CD14-positive monocyte (primary cell): ENCODE measurements around the gene TM4SF1. TPM values are rescaled to one million over a fixed set of nuclear protein-coding genes. Genes with fewer than 3 reads are reported as not detected.

Source experiments
- DNase-seq, 3 donors: peaks; one replicate each; pipeline ENCODE4 v3.0.0-alpha.2; 2011 to 2022
- H2AFZ ChIP-seq: 2 replicates; pipeline ENCODE4 v1.6.0; 2012; ENCODE audit warnings: mild to moderate bottlenecking, low read depth, low read length, inconsistent platforms; ENCODE audit not compliant: insufficient read depth, poor library complexity, severe bottlenecking
- H3K27ac ChIP-seq, 2 donors: 1 replicate in 1 of 2; 2 replicates in 1 of 2; pipeline ENCODE4 v1.5.1; 2012 to 2013; ENCODE audit warnings: low read length in 2 of 2, control low read depth in 1 of 2, inconsistent platforms in 1 of 2, low read depth in 1 of 2, mild to moderate bottlenecking in 1 of 2
- H3K27me3 ChIP-seq, 2 donors: one replicate each; pipeline versions ENCODE4 v1.6.0 to v1.6.1; 2011 to 2013; ENCODE audit warnings: low read length in 2 of 2; ENCODE audit not compliant: control insufficient read depth in 2 of 2, insufficient read depth in 2 of 2
- H3K36me3 ChIP-seq, 2 donors: replicated peaks in 1 of 2; 1 replicate in 1 of 2; 2 replicates in 1 of 2; pipeline versions ENCODE4 v1.5.1 to v1.6.1; 2012 to 2013; ENCODE audit warnings: low read length in 2 of 2, control low read depth in 1 of 2, inconsistent platforms in 1 of 2, mild to moderate bottlenecking in 1 of 2; ENCODE audit not compliant: insufficient read depth in 2 of 2, control insufficient read depth in 1 of 2
- H3K4me1 ChIP-seq, 2 donors: 1 replicate in 1 of 2; 2 replicates in 1 of 2; pipeline versions ENCODE4 v1.5.1 to v1.6.1; 2012 to 2013; ENCODE audit warnings: low read length in 2 of 2, control low read depth in 1 of 2, inconsistent platforms in 1 of 2, mild to moderate bottlenecking in 1 of 2, moderate library complexity in 1 of 2; ENCODE audit not compliant: insufficient read depth in 2 of 2, control insufficient read depth in 1 of 2
- H3K4me2 ChIP-seq: replicated peaks from 2 replicates; pipeline ENCODE3; 2012; ENCODE audit warnings: low read length, moderate library complexity, mild to moderate bottlenecking; ENCODE audit not compliant: poor library complexity, severe bottlenecking; ENCODE audit errors: extremely low read depth
- H3K4me3 ChIP-seq, 3 experiments: fragments of 200-600 bp in 1 of 3; sonication (generic) in 1 of 3; replicated peaks in 1 of 3; 1 replicate in 2 of 3; 2 replicates in 1 of 3; pipeline ENCODE4 v1.5.1; 2011 to 2013; ENCODE audit warnings: low read length in 3 of 3, mild to moderate bottlenecking in 3 of 3, control low read depth in 2 of 3, low read depth in 2 of 3, inconsistent platforms in 1 of 3, moderate library complexity in 1 of 3
- H3K79me2 ChIP-seq: 2 replicates; pipeline ENCODE4 v1.6.0; 2012; ENCODE audit warnings: mild to moderate bottlenecking, control low read depth, inconsistent platforms, low read length, moderate library complexity; ENCODE audit not compliant: insufficient read depth
- H3K9ac ChIP-seq: 2 replicates; pipeline ENCODE4 v1.6.0; 2017; ENCODE audit warnings: low read length, mild to moderate bottlenecking; ENCODE audit not compliant: insufficient read depth, poor library complexity, severe bottlenecking
- H3K9me3 ChIP-seq, 2 donors: replicated peaks in 1 of 2; 1 replicate in 1 of 2; 2 replicates in 1 of 2; pipeline versions ENCODE4 v1.5.1 to v1.6.1; 2012 to 2013; ENCODE audit warnings: low read length in 2 of 2, control low read depth in 1 of 2; ENCODE audit not compliant: control insufficient read depth in 1 of 2, insufficient read depth in 1 of 2
- H4K20me1 ChIP-seq: 2 replicates; pipeline ENCODE4 v1.6.0; 2012; ENCODE audit warnings: mild to moderate bottlenecking, low read length, control low read depth, moderate library complexity; ENCODE audit not compliant: insufficient read depth
- H3K27ac Mint-ChIP-seq, 7 donors: one replicate each; pipeline ENCODE4 v1.8.0; 2020; ENCODE audit warnings: mild to moderate bottlenecking in 7 of 7, mixed read lengths in 7 of 7, moderate library complexity in 6 of 7, inconsistent platforms in 2 of 7
- H3K27me3 Mint-ChIP-seq, 3 donors: one replicate each; pipeline ENCODE4 v1.8.0; 2021 to 2022; ENCODE audit warnings: low read depth in 3 of 3, mild to moderate bottlenecking in 3 of 3, mixed read lengths in 3 of 3, moderate library complexity in 3 of 3, inconsistent platforms in 1 of 3
- H3K36me3 Mint-ChIP-seq, 2 donors: one replicate each; pipeline ENCODE4 v1.8.0; 2020; ENCODE audit warnings: mixed read lengths in 2 of 2, inconsistent platforms in 1 of 2, mild to moderate bottlenecking in 1 of 2
- H3K4me1 Mint-ChIP-seq: one replicate; pipeline ENCODE4 v1.8.0; 2020; ENCODE audit warnings: mild to moderate bottlenecking, mixed read lengths
- H3K4me3 Mint-ChIP-seq, 2 donors: one replicate each; pipeline ENCODE4 v1.8.0; 2020; ENCODE audit warnings: mild to moderate bottlenecking in 2 of 2, mixed read lengths in 2 of 2, moderate library complexity in 1 of 2
- H3K9me3 Mint-ChIP-seq, 7 donors: one replicate each; pipeline ENCODE4 v1.8.0; 2020 to 2022; ENCODE audit warnings: mixed read lengths in 7 of 7, mild to moderate bottlenecking in 6 of 7, moderate library complexity in 6 of 7, inconsistent platforms in 2 of 7
- CTCF ChIP-seq: fragments of 200-600 bp; IDR thresholded peaks from one replicate; pipeline ENCODE4 v1.8.0; 2022; ENCODE audit warnings: antibody characterized with exemption, mild to moderate bottlenecking
- WGBS: methylation state at CpG from one replicate; pipeline ENCODE4 v1.1.5; 2013; ENCODE audit warnings: missing lambda C conversion rate; ENCODE audit not compliant: insufficient coverage; 5-methylcytosine and 5-hydroxymethylcytosine counted together
- intact Hi-C, 2 donors: fragments of 100-400 bp; cut with micrococcal nuclease; formaldehyde crosslinking; loops; one replicate each; pipeline versions ENCODE4 v1.15.0 to v1.15.1; 2023
- polyA plus RNA-seq, 3 donors: library from polyadenylated mRNA; depleted of rRNA in 1 of 3; unstranded in 2 of 3; stranded (reverse) in 1 of 3; fragments of 300-500 nt in 2 of 3; fragments of >200 nt in 1 of 3; fragmentation: Illumina TruSeq in 2 of 3; gene quantifications; 1 replicate in 2 of 3; 2 replicates in 1 of 3; pipeline ENCODE4 v1.2.3, GENCODE V29; 2012 to 2021

TM4SF1 gene
- polyA plus RNA-seq, 3 donors = not detected

GRCh38 chr3:149384911-149385321 is 7.5 kb upstream of the TM4SF1 start:
- H3K4me1 Mint-ChIP-seq = peaks cover 19% of the 10 kb centered on the region
- no peak overlapping the region for H3K4me3 Mint-ChIP-seq
- peak overlapping the region in 1 of 7 donors; percentile 61 for H3K27ac Mint-ChIP-seq
- Histone ChIP-seq H3K36me3 (no peaks in the 10 kb centered on the region), H3K4me1 (peaks cover 0 to 5% of the 10 kb centered on the region in 2 donors), H3K9me3 (no peaks in the 10 kb centered on the region), H3K79me2 (no peaks in the 10 kb centered on the region), H3K4me2 (no peak overlapping the region), H3K9ac (no peak overlapping the region), H4K20me1 (no peaks in the 10 kb centered on the region), H3K27me3 (no peaks in the 10 kb centered on the region), H3K27ac (no peak overlapping the region), H3K4me3 (no peak overlapping the region), H2AFZ (peak overlapping the region; percentile 6)
- H3K9me3 Mint-ChIP-seq = no peaks in the 10 kb centered on the region
- peaks cover 0 to 7% (median 3%) of the 10 kb centered on the region in 3 donors for H3K27me3 Mint-ChIP-seq
- no peak for DNase-seq
- TF ChIP-seq CTCF = no peak
- intact Hi-C loops = no loop called here
- WGBS = 92% methylated on average over 5 of the region's 6 CpGs
- H3K36me3 Mint-ChIP-seq = no peaks in the 10 kb centered on the region

GRCh38 chr3:149384167-149384566 is 6.7 kb upstream of the TM4SF1 start:
- Mint-ChIP-seq H3K4me3 (no peak overlapping the region), H3K27me3 (peaks cover 0 to 7% (median 3%) of the 10 kb centered on the region in 3 donors), H3K4me1 (peaks cover 19% of the 10 kb centered on the region), H3K27ac (peak overlapping the region in 2 of 7 donors; percentile 38 to 54), H3K36me3 (no peaks in the 10 kb centered on the region), H3K9me3 (no peaks in the 10 kb centered on the region)
- no peak overlapping the region for H3K9ac ChIP-seq
- no peaks in the 10 kb centered on the region for H3K36me3 ChIP-seq
- no peak for DNase-seq
- no peaks in the 10 kb centered on the region for H3K9me3 ChIP-seq
- no peak overlapping the region for H3K27ac ChIP-seq
- H4K20me1 ChIP-seq = no peaks in the 10 kb centered on the region
- no peak overlapping the region for H3K4me3 ChIP-seq
- H2AFZ ChIP-seq = no peak overlapping the region
- H3K79me2 ChIP-seq = no peaks in the 10 kb centered on the region
- peaks cover 2 to 5% of the 10 kb centered on the region in 2 donors for H3K4me1 ChIP-seq
- TF ChIP-seq CTCF = no peak
- H3K4me2 ChIP-seq = no peak overlapping the region
- H3K27me3 ChIP-seq = no peaks in the 10 kb centered on the region
- intact Hi-C loops = no loop called here
